ENCODE measurements around the gene IL19.

- TF ChIP-seq CTCF (IDR thresholded peaks at IDR 0.05) (no peak), POLR2A (IDR thresholded peaks at IDR 0.05) (no peak)
Observed at GRCh38 chr1:206882555-206882954, 112.0 kb downstream of the IL19 start.
